SK-N-SH (cell line): ENCODE results near the gene RTN3. TPM values are rescaled to one million over a fixed set of nuclear protein-coding genes. Genes with fewer than 3 reads are reported as not detected.

Source experiments
- CTCF ChIA-PET: fragments of 300-600, 350-600 bp; formaldehyde crosslinking; extraction: SDS; loops from one replicate; lab custom pipeline; 2021; lab: Yijun Ruan, JAX
- POLR2A ChIA-PET: fragments of 350-600 bp; sonication (Branson Sonifier 250); formaldehyde crosslinking; extraction: SDS; loops from one replicate; lab custom pipeline; 2020; ENCODE audit warnings: antibody characterized with exemption, inconsistent platforms; lab: Yijun Ruan, JAX
- DNase-seq: peaks from one replicate; pipeline ENCODE4 v3.0.0; 2012
- H2AFZ ChIP-seq: fragments of 200-600 bp; sonication (generic); 2 replicates; pipeline ENCODE4 v1.8.1; 2016; ENCODE audit warnings: antibody characterized with exemption, mild to moderate bottlenecking, low read depth
- H3F3A ChIP-seq: fragments of 200-600 bp; sonication (generic); replicated peaks from 2 replicates; pipeline ENCODE3; 2016; ENCODE audit warnings: antibody characterized with exemption, mild to moderate bottlenecking; ENCODE audit not compliant: insufficient read depth
- H3K27ac ChIP-seq, 2 experiments: fragments of 200-500 bp in 1 of 2; fragments of 200-600 bp in 1 of 2; sonication (Bioruptor generic) in 1 of 2; sonication (generic), shearing (Covaris generic) in 1 of 2; 2 replicates each; pipeline versions ENCODE4 v1.5.1 to v1.6.1; 2014 to 2016; ENCODE audit warnings: low read depth in 2 of 2, inconsistent platforms in 1 of 2, low read length in 1 of 2, mild to moderate bottlenecking in 1 of 2, mixed read lengths in 1 of 2
- H3K27me3 ChIP-seq: fragments of 200-600 bp; sonication (generic), shearing (Covaris generic); 2 replicates; pipeline ENCODE4 v1.6.1; 2016; ENCODE audit warnings: mixed run types; ENCODE audit not compliant: insufficient read depth
- H3K36me3 ChIP-seq, 2 experiments: fragments of 200-500 bp in 1 of 2; fragments of 200-600 bp in 1 of 2; sonication (Bioruptor generic) in 1 of 2; sonication (generic) in 1 of 2; replicated peaks in 1 of 2; 2 replicates each; pipeline versions ENCODE3 to v1.5.1; 2014 to 2016; ENCODE audit warnings: low read length in 1 of 2, mild to moderate bottlenecking in 1 of 2; ENCODE audit not compliant: insufficient read depth in 2 of 2, control insufficient read depth in 1 of 2
- H3K4me1 ChIP-seq, 2 experiments: fragments of 200-500 bp in 1 of 2; fragments of 200-600 bp in 1 of 2; sonication (Bioruptor generic) in 1 of 2; sonication (generic), shearing (Covaris generic) in 1 of 2; 2 replicates each; pipeline versions ENCODE4 v1.5.1 to v1.6.1; 2014 to 2016; ENCODE audit warnings: low read depth in 1 of 2, low read length in 1 of 2, mixed run types in 1 of 2; ENCODE audit not compliant: insufficient read depth in 2 of 2, control insufficient read depth in 1 of 2
- H3K4me2 ChIP-seq: fragments of 200-600 bp; sonication (generic), shearing (Covaris generic); 2 replicates; pipeline ENCODE4 v1.6.1; 2017; ENCODE audit warnings: mixed run types
- H3K4me3 ChIP-seq, 2 experiments: fragments of 200-500 bp in 1 of 2; fragments of 200-600 bp in 1 of 2; sonication (Bioruptor generic) in 1 of 2; sonication (generic), shearing (Covaris generic) in 1 of 2; 2 replicates each; pipeline versions ENCODE4 v1.5.1 to v1.8.1; 2014 to 2016; ENCODE audit warnings: low read depth in 2 of 2, inconsistent platforms in 1 of 2, low read length in 1 of 2, mild to moderate bottlenecking in 1 of 2, mixed read lengths in 1 of 2, moderate library complexity in 1 of 2
- H3K79me2 ChIP-seq: fragments of 200-600 bp; sonication (generic); 2 replicates; pipeline ENCODE4 v1.8.1; 2017; ENCODE audit warnings: mild to moderate bottlenecking; ENCODE audit not compliant: insufficient read depth
- H3K9ac ChIP-seq: fragments of 200-600 bp; sonication (generic); 2 replicates; pipeline ENCODE4 v1.6.1; 2017; ENCODE audit warnings: mixed run types
- H3K9me2 ChIP-seq: fragments of 200-600 bp; sonication (generic); 2 replicates; pipeline ENCODE4 v1.6.1; 2017; ENCODE audit warnings: mixed run types
- H3K9me3 ChIP-seq: fragments of 200-600 bp; sonication (generic); 2 replicates; pipeline ENCODE4 v1.6.1; 2017; ENCODE audit warnings: mixed run types, mild to moderate bottlenecking, moderate library complexity
- H4K20me1 ChIP-seq: fragments of 200-600 bp; sonication (generic); 2 replicates; pipeline ENCODE4 v1.6.1; 2017; ENCODE audit warnings: mild to moderate bottlenecking, mixed run types; ENCODE audit not compliant: insufficient read depth
- CHD2 ChIP-seq: fragments of 150-350 bp; IDR thresholded peaks from 2 replicates; pipeline ENCODE4 v1.6.1; 2018; ENCODE audit warnings: low read length; ENCODE audit not compliant: partially characterized antibody
- FOXJ3 ChIP-seq: sonication (generic); formaldehyde crosslinking; IDR thresholded peaks from 2 replicates; pipeline ENCODE4 v1.5.1; 2020; ENCODE audit warnings: mild to moderate bottlenecking, missing genetic modification reagents
- NRF1 ChIP-seq: IDR thresholded peaks from 2 replicates; pipeline ENCODE4 v1.6.1; 2012; ENCODE audit warnings: low read depth, mild to moderate bottlenecking, low read length
- PBX3 ChIP-seq: IDR thresholded peaks from 2 replicates; pipeline ENCODE4; 2012
- RXRA ChIP-seq: IDR thresholded peaks from 2 replicates; pipeline ENCODE4 v1.4.0; 2012; ENCODE audit warnings: low read depth, mild to moderate bottlenecking, borderline replicate concordance
- TCF12 ChIP-seq: IDR thresholded peaks from 2 replicates; pipeline ENCODE4 v1.4.0; 2012
- TEAD4 ChIP-seq: IDR thresholded peaks from 2 replicates; pipeline ENCODE4 v1.4.0; 2012; ENCODE audit warnings: mild to moderate bottlenecking, borderline replicate concordance; ENCODE audit not compliant: insufficient read depth
- WGBS: methylation state at CpG from one replicate; pipeline ENCODE4 v1.1.6; 2017; ENCODE audit warnings: low lambda C conversion rate; 5-methylcytosine and 5-hydroxymethylcytosine counted together
- polyA plus RNA-seq, 3 experiments: library from polyadenylated mRNA; depleted of rRNA; stranded (reverse); fragments of >200 nt; gene quantifications; 2 replicates each; pipeline ENCODE4 v1.2.3, GENCODE V29; 2012

Gene RTN3
- polyA plus RNA-seq, 1 of the 3 experiments (the other 2 are of a cell fraction): 52.7 TPM

DNA sequence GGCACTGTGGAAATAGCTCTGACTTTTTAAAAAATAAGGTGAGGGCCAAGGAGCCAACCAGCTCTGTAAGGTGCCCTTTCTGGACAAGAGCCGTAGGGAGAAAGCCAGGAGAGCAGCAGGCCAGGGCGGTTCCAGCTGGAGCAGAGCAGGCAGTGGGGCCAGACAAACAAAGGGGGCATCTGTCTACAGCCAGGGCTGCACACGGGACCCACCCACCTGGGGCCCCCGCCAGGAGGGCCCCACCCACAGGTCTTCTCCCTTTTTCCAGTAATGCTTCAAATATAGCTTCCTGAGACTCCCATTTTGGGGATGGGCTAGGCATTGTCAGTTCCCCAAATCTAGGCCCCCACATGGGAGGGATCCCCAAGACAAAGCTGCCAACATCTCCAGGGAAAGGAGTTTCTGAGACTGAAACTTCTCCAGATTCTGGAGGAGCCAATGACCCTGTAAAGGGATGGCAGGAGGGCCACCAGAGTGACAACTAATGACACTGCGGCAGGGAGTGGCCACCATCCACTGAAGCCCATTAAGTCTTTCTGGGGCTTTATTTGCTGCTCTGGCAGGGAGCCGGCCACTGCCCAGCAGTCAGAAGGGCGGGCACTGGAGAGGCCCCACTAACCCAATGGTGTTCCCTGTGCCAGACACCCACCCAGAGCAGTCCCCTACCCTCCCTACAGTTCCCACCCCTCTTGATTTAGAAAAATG, 85.4 kb downstream of the RTN3 start:
- WGBS: 78% methylated on average over 3 of the region's 7 CpGs
- Histone ChIP-seq H3K27ac (peak overlapping the region in 1 of 2 experiments; percentile 84; a peak in 2 of 4 replicates), H3K36me3 (peaks cover 0 to 39% of the 10 kb centered on the region in 2 experiments), H3K4me1 (peaks cover 0 to 22% of the 10 kb centered on the region in 2 experiments; a peak in 1 of 4 replicates), H3K4me3 (peak overlapping the region; percentile 78 to 89), H3K4me2 (peak overlapping the region; percentile 95), H3K9me3 (no peaks in the 10 kb centered on the region), H3K79me2 (peaks cover 27% of the 10 kb centered on the region), H3K27me3 (no peaks in the 10 kb centered on the region), H3K9me2 (no peaks in the 10 kb centered on the region), H2AFZ (no peak overlapping the region), H3K9ac (peak overlapping the region; percentile 84; the same call in 1 of the 2 replicates), H4K20me1 (peaks cover 18% of the 10 kb centered on the region), H3F3A (peaks cover 5% of the 10 kb centered on the region)
- CTCF ChIA-PET: interaction anchor here (1.1 to 4.7 kb wide), 8 partner anchors 26 to 383 kb away, joined by 3 to 43 read pairs (median 6); partner anchors contain the start of genes MARK2 and RTN3
- POLR2A ChIA-PET: interaction anchor here (1.5 kb wide), 2 partner anchors 151 to 180 kb away, joined by 4 to 5 read pairs; partner anchors contain the start of gene RCOR2
- peak; percentile 54 for DNase-seq
- TF ChIP-seq PBX3: no peak
- no peak for TF ChIP-seq TCF12
- no peak for TF ChIP-seq TEAD4
- no peak for TF ChIP-seq FOXJ3

DNA sequence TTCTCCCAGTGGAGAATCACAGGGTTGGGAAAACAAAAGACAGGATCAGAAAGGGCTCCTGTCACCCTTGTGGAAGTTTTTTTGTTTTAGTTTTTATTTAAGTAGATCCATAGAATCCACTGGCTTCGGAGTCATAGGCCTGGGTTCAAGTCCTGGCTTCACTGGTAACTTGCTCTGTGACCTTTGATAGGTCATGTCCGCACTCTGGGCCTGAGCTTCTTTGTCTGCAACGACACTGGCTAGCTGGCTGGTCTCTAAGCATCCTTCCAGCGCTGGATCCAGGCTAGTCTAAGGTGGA, 85.9 kb downstream of the RTN3 start:
- CTCF ChIA-PET: interaction anchor here (0.9 to 4.7 kb wide), 17 partner anchors 11 to 384 kb away, joined by 3 to 43 read pairs (median 6); partner anchors contain the start of genes ATL3, COX8A, MARK2 and RTN3
- Histone ChIP-seq H2AFZ (no peak overlapping the region), H3K9ac (peak overlapping the region; percentile 84; the same call in 1 of the 2 replicates), H3K36me3 (peaks cover 0 to 34% of the 10 kb centered on the region in 2 experiments), H3F3A (peaks cover 5% of the 10 kb centered on the region), H3K4me3 (peak overlapping the region; percentile 78 to 89), H3K4me2 (peak overlapping the region; percentile 95), H3K27me3 (no peaks in the 10 kb centered on the region), H4K20me1 (peaks cover 18% of the 10 kb centered on the region), H3K27ac (peak overlapping the region; percentile 59 to 84; a peak in 3 of 4 replicates), H3K4me1 (peaks cover 0 to 22% of the 10 kb centered on the region in 2 experiments; a peak in 1 of 4 replicates), H3K9me2 (no peaks in the 10 kb centered on the region), H3K9me3 (no peaks in the 10 kb centered on the region), H3K79me2 (peaks cover 27% of the 10 kb centered on the region)
- WGBS: 7% methylated on average over 4 of the region's 4 CpGs
- TF ChIP-seq RXRA (no peak), NRF1 (no peak), CHD2 (no peak)
- DNase-seq: no peak
- POLR2A ChIA-PET: interaction anchor here (1.5 kb wide), 2 partner anchors 150 to 179 kb away, joined by 4 to 5 read pairs; partner anchors contain the start of gene RCOR2
